Activated CD4-positive, alpha-beta T cell treated with anti-CD3 and anti-CD28 coated beads for 1 hour (primary cell): ENCODE measurements around the gene FUT4.
"Not testable (repeated sequence)": the region's sequence is repeated elsewhere in the genome, so short reads cannot be mapped to it uniquely, and the experiment has no call there.

Source experiments
- DNase-seq: peaks from one replicate; pipeline ENCODE4 v3.0.0-alpha.2; 2020

FUT4 gene

DNA sequence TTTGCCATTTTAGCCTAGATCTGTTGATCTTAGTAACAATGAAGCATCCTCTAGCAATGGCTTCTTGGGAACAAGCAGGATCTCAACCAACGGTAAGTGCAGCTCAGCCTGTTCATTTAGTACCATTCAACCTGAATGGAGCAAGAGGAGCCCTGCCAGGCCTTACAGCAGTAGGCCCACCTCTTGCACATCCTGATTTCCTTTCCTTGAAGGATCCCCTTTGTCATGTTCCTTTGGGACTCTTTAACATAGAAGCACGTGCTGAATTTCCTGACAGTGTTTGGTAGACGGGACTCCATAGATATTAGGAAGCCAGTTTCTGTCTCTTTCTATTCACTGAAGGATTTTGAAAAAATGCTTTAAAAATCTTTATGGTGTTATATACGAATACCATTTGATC lies 25.0 kb downstream of the FUT4 start:
- no peak for DNase-seq

- not testable (repeated sequence) for DNase-seq
These were observed 29.3 kb downstream of the FUT4 start for GRCh38 chr11:94572975-94573374.

DNA sequence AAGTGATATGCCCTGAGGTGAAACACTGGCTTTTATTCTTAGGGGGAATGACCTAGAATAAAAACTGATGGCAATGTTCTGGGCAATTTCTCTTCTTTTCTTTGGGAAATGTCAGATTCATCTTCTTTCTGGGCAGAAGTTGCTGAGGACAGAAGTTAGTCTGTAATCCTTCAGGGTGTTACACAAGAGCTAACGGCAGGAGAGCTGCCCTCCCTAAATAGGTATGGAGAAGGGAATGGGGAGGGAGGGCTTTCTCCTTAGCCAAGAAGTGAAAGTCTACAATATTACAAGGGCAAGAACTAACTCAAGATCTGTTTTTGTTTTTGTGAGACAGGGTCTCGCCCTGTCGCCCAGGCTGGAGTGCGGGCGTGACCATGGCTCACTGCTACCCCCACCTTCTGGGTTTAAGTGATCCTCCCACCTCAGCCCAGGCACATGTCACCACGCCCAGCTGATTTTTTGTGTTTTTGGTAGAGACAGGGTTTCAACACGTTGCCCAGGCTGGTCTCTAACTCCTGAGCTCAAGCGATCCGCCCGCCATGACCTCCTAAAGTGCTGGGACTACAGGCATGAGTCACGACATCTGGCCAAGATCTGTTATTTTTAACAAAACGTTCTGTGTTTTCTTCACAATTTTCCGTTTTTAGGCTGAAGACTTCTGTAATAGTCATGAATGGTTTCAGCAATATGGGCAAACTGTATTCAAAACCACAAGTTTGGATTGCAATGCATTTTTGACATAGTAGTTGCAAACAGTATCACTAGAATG lies 30.7 kb downstream of the FUT4 start:
- DNase-seq = no peak

GRCh38 chr11:94576306-94576705 lies 32.6 kb downstream of the FUT4 start:
- no peak for DNase-seq

DNA sequence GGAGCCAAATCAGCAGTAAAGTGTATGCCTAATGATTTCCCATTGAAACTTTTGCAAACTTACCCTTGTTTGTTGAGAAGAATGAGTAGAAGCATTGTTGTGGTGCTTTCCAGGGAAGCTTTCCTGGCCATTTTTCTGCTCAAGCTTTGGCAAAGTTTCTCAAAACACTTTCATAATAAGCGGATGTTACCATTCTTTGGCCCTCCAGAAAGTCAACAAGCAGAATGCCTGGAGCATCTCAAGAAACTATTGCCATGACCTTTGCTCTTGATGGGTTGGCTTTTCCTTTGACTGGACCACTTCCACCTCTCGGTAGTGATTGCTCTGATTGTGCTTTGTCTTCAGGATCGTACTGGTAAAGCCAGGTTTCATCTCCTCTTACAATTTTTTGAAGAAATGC lies 34.1 kb downstream of the FUT4 start:
- no peak for DNase-seq

GRCh38 chr11:94581926-94582325 lies 38.2 kb downstream of the FUT4 start:
- no peak for DNase-seq

GRCh38 chr11:94583213-94583865 lies 39.6 kb downstream of the FUT4 start:
- no peak for DNase-seq

DNA sequence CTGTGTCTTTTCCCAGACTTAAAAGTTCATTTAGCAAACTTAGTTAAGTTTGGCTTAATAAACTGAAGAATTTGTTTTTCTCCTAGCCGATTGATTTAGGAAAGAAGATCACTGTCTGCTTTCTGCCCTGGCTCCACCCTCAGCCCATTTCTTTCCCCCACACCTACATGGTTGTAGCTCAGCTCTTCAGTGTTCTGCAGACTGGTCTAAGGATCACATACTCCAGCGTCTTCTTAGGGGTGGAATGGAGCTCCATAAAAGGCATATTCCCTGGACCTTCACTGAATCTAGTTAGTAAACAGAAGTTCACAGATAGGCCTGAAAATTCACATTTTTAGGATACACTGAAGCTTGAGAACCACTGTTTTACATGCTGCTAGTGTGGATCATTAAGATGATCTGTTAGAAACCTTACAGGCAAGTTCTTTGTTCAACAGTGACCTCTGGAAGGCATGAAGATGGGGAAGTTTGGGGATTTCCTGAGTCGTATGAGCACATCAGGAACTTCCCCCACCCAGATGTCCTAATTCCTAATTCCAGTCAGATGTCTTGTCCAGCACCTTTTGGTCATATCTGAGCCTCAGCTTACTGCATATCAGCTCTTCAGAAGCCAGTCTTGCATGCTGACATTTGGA lies 40.3 kb downstream of the FUT4 start:
- no peak for DNase-seq

GRCh38 chr11:94584978-94585377 lies 41.3 kb downstream of the FUT4 start:
- no peak for DNase-seq

GRCh38 chr11:94585399-94585798 lies 41.7 kb downstream of the FUT4 start:
- no peak for DNase-seq

DNA sequence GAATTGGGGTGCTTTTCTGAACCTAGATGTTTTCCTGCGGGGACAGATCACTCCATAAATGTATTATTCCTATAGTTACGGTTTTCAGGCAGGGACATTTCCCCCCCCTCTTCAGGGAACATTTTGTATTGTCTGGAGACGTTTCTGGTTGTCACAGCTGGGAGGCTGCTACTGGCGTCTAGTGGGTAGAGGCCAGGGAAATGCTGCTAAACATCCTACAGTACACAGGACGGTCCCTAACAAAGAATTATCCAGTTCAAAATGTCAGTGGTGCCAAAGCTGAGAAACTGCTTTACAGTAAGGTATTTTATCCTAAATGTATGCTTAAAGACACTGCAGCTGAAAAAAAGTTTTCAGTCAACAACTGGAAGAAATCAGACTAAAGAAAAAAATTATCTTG lies 42.8 kb downstream of the FUT4 start:
- DNase-seq = no peak

- no peak for DNase-seq
These were observed 43.3 kb downstream of the FUT4 start for GRCh38 chr11:94586978-94587377.

GRCh38 chr11:94588366-94588942 lies 44.7 kb downstream of the FUT4 start:
- DNase-seq = no peak

DNA sequence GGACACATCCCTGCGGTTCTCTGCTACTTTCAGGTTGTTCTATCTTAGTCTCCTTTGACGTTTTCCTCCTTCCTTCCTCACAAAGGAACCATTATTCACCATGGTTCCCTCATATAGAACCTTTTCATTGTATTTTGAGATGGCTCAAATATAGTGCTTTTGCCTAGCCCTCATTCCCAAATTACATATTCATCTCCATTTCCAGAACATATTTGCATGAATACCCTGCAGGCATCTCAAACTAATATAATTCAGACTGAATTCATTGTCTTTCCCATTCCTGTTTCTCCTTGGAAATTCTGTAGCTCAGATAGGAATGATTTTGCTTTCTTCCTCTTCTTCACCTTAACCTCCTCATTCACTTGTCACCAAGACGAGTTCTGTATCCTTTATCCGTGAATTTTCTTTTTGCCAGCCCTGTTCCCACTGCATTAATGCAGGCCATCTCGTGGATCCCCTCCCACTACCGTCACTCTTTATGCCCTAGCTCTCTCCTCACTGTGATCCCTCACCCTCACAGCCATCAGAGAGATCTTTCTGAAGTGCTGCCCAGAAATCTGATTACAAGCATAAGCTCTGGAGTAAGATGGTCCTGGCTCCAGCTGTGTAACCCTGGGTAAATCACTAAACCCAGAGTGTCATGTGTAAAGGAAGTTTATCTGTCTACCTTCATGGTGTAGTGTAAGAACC lies 46.8 kb downstream of the FUT4 start:
- no peak for DNase-seq

DNA sequence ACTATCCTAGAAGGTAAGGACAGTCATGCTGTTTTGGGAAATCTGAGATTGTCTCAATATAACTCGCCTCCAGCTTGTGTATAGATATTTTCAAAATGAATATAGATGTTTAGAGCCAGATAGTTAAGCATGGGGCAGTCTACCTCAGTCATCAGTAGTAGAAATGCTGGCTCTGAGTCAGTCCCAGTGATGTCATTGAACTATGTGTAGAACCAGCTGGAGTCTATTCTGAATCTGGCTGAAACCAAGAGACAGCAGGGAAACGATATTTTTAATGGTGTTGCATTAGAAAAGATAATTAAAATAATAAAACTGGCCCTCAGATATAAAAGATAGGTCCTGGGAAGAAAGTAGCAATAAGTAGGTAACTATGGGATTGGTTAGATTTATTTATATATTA lies 49.3 kb downstream of the FUT4 start:
- no peak for DNase-seq

GRCh38 chr11:94595076-94595475 lies 51.4 kb downstream of the FUT4 start:
- no peak for DNase-seq

DNA sequence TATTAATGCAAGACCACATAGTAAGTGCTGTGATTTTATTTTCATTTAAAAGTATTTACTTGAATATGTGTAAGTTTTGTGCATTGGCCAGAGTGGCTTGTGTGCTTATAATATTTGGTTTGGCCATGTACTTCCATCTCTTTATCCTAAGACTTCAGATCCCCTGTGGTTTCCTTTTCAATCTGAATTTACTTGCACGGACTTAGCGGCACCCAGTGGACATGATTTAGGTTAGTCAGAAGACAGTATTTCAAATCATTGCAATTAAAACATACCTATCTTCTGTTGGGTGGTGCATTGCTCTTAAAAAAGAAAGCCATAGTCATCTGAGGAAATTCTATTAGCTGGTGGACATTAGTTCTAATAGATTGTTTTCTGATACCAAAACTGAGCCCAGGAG lies 54.2 kb downstream of the FUT4 start:
- DNase-seq = no peak
